ENCODE data around the gene MIER3.
A peak's percentile ranks its signal among the peaks of the same experiment; 100 is the strongest.

The MIER3 gene

GRCh38 chr5:56959326-56959725, 7.4 kb upstream of the MIER3 start:
- DNase-seq = no peak

DNA sequence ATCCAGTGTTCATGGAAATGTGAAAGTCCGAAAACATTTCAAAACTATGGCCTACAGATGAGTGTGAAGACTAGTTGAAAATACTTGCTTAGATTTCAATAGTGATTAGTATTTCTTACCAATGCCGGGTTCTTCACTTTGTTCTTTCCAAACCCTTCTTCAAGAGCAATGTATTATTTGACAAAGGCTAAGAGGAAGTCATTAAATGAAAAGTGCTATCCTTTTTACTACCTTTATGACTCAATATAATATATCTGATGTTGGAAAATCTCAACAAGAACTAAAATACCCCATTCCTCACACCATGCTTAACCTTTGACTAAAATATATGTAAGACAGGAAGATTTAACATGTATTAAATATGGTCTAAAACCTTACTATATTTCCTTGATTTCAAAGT, 6.7 kb upstream of the MIER3 start:
- DNase-seq = no peak

- no peak for DNase-seq
Observed at GRCh38 chr5:56954262-56954661, 2.3 kb upstream of the MIER3 start.

GRCh38 chr5:56951126-56951945, 587 bp downstream of the MIER3 start:
- peak; percentile 19 for DNase-seq

GRCh38 chr5:56950626-56951125, 1.2 kb downstream of the MIER3 start:
- DNase-seq = peak; percentile 70

DNA sequence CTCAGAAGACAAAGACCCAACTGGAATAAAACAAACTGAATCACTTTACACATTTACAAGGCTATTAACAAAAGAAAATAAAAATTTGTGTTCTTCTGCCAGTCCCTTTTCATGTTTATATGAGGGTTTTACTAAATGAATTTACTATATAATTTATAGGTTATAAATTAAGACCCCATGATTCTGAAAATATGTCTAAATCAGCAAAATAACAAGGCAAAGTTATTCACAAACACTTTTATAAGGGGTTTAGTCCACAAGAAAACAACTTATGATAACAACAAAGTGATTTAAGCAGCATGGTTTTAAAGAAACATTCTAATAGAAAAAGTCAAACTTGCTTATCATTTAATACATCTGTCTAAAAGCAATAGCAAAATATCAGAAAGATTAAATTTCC, 4.9 kb downstream of the MIER3 start:
- no peak for DNase-seq

DNA sequence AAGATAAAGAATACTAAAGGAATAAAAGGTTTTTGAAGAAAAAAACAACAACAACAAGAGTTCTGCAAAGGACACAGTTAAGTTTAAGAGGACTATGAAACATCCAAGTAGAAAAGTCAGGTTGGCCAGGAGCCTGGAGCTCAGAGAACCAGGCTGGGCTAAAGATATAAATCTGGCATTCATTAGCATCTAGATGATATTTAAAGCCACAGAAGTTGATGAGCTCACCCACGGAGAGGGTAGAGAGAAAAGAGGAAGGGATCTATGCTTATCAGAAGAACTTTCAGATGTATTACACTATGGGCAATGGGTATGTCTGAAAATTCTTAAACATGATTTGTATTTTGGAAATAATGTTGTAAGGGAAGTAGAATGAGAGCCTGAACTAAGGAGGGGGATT, 9.9 kb downstream of the MIER3 start:
- DNase-seq = peak; percentile 14

- DNase-seq = no peak
Observed at GRCh38 chr5:56938858-56939257, 13.1 kb downstream of the MIER3 start.

DNA sequence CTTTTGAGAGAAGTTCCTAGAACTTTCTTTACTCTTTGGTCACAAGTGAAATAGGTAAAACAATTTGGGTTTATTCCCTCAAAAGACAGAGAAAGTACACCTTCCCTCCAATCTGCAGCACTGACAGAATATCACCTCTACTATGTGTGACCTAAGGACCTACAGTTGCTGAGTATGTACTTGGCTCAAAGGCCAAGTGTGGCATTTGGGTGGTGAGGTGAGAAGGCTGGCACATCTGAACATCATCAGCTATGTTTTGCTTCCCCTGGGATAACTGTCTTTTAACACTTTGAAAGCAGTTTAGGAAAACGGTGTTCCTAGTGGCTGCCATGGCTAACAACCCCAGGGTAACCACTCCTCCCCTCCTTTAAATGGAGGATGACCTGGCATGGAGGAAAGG, 17.6 kb downstream of the MIER3 start:
- DNase-seq = no peak

DNA sequence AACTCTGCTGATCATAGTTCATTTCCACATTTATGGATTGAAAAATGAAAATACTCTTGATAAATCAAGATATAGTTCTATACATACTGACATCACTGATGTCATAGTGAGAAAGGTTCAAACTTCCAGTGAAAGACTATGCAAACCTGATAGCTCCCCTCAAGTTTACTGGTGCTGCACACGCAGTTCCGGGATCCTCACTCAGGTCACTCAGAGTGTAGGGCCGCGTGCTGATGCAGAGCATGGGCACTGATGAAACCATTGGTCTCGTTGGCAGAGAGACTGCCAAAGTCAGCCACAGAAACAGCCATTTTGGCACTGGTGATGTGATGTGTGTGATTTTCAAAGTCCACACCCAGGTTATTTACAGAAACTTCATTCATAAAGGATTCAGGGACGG, 29.0 kb downstream of the MIER3 start:
- no peak for DNase-seq

DNA sequence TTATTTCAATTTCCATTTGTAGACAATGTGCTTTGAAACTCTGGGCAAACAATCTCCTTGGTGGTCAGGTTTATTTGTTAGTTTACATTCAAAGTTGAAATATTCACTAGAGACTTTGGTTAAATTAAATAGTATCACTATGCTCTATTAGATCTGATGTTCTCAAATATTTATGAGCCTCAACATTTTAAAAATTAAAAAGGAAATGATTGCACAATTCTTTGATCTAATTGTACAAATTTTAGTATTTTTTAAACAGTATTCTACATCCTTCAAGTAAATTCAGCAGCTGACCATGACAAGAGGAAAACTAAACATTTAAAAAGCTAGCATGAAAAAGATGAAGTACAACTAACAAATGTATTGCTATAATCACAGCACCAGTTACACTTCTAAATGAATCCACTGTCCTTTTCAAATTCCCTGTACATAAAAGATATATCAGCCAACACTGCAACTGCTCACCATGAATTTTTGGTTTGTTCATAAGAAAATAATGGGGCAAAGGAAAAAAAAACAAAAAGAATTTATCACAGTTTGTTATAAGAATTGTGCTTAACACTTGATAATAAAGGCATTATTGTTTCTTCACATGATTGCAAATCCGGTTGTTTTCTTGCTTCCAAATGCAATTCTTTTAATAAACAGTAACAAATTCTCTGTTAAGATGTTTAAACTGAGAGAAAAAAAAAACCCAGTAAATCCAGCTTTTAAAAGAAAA, 31.8 kb downstream of the MIER3 start:
- no peak for DNase-seq

GRCh38 chr5:56918054-56918453, 33.9 kb downstream of the MIER3 start:
- DNase-seq = no peak

GRCh38 chr5:56917534-56917933, 34.4 kb downstream of the MIER3 start:
- DNase-seq = no peak

DNA sequence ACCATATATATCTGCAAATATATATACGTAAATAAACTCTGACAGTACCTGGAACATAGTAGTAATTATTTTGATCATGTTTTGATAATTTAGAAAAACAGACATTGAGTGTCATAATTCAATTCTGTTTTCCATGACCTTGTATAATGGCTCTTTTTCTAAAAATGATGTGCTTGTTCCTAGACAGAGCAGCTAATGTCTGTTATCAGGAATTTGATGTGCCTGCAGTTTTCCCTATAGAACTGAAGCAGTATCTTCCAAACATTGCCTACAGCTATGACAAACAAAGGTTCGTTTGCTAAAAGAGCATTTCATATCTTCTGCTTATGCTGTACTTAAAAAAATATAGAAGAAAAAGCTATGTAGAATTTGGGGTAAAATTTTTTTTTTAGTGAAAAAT, 37.2 kb downstream of the MIER3 start:
- DNase-seq = no peak

- DNase-seq = no peak
Observed at GRCh38 chr5:56913766-56914165, 38.2 kb downstream of the MIER3 start.

- DNase-seq = peak; percentile 64
Observed at GRCh38 chr5:56910210-56910965, 41.5 kb downstream of the MIER3 start.

DNA sequence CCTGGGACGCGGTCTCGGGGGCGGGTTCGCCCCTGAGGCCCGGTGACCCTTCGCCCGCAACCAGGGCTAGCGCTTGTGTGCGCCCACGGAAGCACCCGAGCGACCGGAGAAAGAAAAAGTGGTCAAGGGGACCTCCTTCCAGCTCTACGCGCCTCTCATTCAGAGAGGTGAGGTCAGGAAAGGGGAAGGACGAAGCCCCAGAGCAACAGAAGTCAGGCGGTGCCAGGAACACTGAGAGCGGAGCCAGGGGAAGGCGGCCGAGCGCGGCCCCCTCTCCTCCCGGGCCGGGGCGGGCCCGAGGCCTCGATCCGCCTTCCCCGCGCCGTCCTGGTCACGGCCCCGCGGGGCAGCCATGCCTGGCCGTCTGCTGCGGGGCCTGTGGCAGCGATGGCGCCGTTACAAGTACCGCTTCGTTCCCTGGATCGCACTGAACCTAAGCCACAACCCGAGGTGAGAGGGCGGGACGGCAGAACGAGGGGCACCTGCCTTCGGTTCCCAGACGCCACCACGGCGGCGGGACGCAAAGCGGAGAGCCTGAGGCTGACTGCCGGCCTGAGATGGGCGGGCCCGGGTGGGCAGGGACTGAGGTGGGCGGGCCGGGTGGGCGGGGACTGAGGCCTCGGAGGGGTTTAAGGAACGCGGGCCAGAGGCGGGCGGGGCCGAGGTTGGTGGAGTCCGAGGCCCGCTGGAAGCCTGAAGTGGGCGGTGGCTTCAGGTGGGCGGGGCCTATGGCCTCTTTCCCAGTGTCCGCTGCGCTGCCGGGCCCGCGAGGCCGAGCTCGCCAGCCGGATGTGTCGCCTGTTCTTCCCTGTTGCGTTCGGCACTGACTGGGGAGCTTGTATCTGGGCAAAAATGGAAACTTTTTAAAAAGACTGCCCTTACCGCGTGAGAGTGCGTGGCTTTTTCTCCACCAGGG, 42.4 kb downstream of the MIER3 start, which contains the start of gene SETD9:
Gene SETD9 (plus strand): TSS at position 303 of the 916 bp plus-strand sequence. CDS start 50 bp downstream, at position 353.
- DNase-seq = peak; percentile 97

GRCh38 chr5:56908942-56909293, 43.0 kb downstream of the MIER3 start:
- DNase-seq = no peak

- DNase-seq = peak; percentile 40
Observed at GRCh38 chr5:56900858-56901578, 50.9 kb downstream of the MIER3 start.

DNA sequence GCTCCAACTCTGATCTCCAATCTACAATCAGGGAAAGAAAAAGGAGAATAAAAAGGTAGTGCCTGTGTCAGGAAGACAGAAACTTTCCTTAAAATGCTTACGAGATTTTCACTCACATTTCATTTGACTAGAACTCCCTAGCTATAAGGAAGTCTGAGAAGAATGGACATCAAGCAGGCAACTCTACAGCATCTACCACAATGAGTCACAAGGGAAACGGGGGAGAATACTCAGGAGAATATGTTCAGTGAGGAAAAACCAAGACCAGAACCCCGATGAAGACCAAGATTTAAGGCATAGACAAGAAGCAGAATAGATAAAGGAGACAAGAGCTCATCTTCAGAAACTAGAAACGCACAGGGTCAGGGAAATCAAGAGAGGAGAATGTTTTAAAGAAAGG, 51.5 kb downstream of the MIER3 start:
- DNase-seq = peak; percentile 53

GRCh38 chr5:56898213-56898612, 53.7 kb downstream of the MIER3 start:
- no peak for DNase-seq
